H9 (cell line): ENCODE measurements around the gene BFSP2. TPM values are rescaled to one million over a fixed set of nuclear protein-coding genes. Genes with fewer than 3 reads are reported as not detected.

Source experiments
- DNase-seq: peaks from one replicate; pipeline ENCODE4 v3.0.0-alpha.2; 2017
- H2AFZ ChIP-seq: one replicate; pipeline ENCODE4 v1.6.1; 2013; ENCODE audit warnings: mild to moderate bottlenecking, low read length, control low read depth, moderate library complexity
- H2AK5ac ChIP-seq: 2 replicates; pipeline ENCODE4 v1.6.1; 2013; ENCODE audit warnings: low read length, control low read depth, mixed read lengths; ENCODE audit not compliant: insufficient read length
- H2BK120ac ChIP-seq: one replicate; pipeline ENCODE4 v1.6.1; 2013; ENCODE audit warnings: low read depth, mild to moderate bottlenecking, low read length, control low read depth, inconsistent platforms; ENCODE audit not compliant: poor library complexity, severe bottlenecking
- H2BK12ac ChIP-seq: 2 replicates; pipeline ENCODE4 v1.6.1; 2013; ENCODE audit warnings: low read length, control low read depth, mixed read lengths, low read depth; ENCODE audit not compliant: insufficient read length
- H2BK15ac ChIP-seq: 2 replicates; pipeline ENCODE4 v1.6.1; 2013; ENCODE audit warnings: low read depth, low read length, control low read depth
- H2BK20ac ChIP-seq: one replicate; pipeline ENCODE4 v1.6.1; 2013; ENCODE audit warnings: low read depth, mild to moderate bottlenecking, low read length, control low read depth, inconsistent platforms; ENCODE audit not compliant: poor library complexity, severe bottlenecking
- H2BK5ac ChIP-seq: 2 replicates; pipeline ENCODE4 v1.6.1; 2013; ENCODE audit warnings: low read length, control low read depth, mixed read lengths; ENCODE audit not compliant: insufficient read length
- H3K14ac ChIP-seq: 2 replicates; pipeline ENCODE4 v1.6.1; 2013; ENCODE audit warnings: low read length, control low read depth; ENCODE audit not compliant: insufficient read depth
- H3K18ac ChIP-seq: 2 replicates; pipeline ENCODE4 v1.6.1; 2013; ENCODE audit warnings: low read depth, mild to moderate bottlenecking, mixed read lengths, low read length, control low read depth; ENCODE audit not compliant: insufficient read length
- H3K23ac ChIP-seq: 2 replicates; pipeline ENCODE4 v1.6.1; 2013; ENCODE audit warnings: low read length, control low read depth, mixed read lengths, low read depth; ENCODE audit not compliant: insufficient read length
- H3K23me2 ChIP-seq: 2 replicates; pipeline ENCODE4 v1.6.1; 2013; ENCODE audit warnings: low read depth, mild to moderate bottlenecking, mixed read lengths, low read length, control low read depth; ENCODE audit not compliant: insufficient read length, poor library complexity, severe bottlenecking
- H3K27ac ChIP-seq: 2 replicates; pipeline ENCODE4 v1.5.1; 2013; ENCODE audit warnings: low read length, control low read depth, mixed read lengths, low read depth; ENCODE audit not compliant: insufficient read length
- H3K27me3 ChIP-seq: 2 replicates; pipeline ENCODE4 v1.6.1; 2013; ENCODE audit warnings: low read length, control low read depth, inconsistent platforms; ENCODE audit not compliant: insufficient read depth
- H3K4ac ChIP-seq: 2 replicates; pipeline ENCODE4 v1.6.1; 2013; ENCODE audit warnings: low read depth, mild to moderate bottlenecking, control low read depth, inconsistent platforms, low read length, moderate library complexity
- H3K4me1 ChIP-seq: 2 replicates; pipeline ENCODE4 v1.6.1; 2013; ENCODE audit warnings: low read length, control low read depth, inconsistent platforms; ENCODE audit not compliant: insufficient read depth
- H3K4me2 ChIP-seq: 2 replicates; pipeline ENCODE4 v1.6.1; 2013; ENCODE audit warnings: low read length, control low read depth, mixed read lengths; ENCODE audit not compliant: insufficient read length, insufficient read depth
- H3K56ac ChIP-seq: 2 replicates; pipeline ENCODE4 v1.6.1; 2013; ENCODE audit warnings: low read depth, mild to moderate bottlenecking, mixed read lengths, low read length, control low read depth; ENCODE audit not compliant: insufficient read length
- H3K79me1 ChIP-seq: 2 replicates; pipeline ENCODE4 v1.6.1; 2013; ENCODE audit warnings: low read depth, mild to moderate bottlenecking, moderate library complexity, low read length, control low read depth, inconsistent platforms; ENCODE audit not compliant: insufficient read depth, poor library complexity, severe bottlenecking
- H3K79me2 ChIP-seq: 2 replicates; pipeline ENCODE4 v1.6.1; 2013; ENCODE audit warnings: low read length, control low read depth, inconsistent platforms; ENCODE audit not compliant: insufficient read depth
- H3K9ac ChIP-seq: 2 replicates; pipeline ENCODE4 v1.6.1; 2013; ENCODE audit warnings: low read length, control low read depth, mixed read lengths; ENCODE audit not compliant: insufficient read length; ENCODE audit errors: extremely low read depth
- H3K9me3 ChIP-seq: one replicate; pipeline ENCODE4 v1.6.1; 2013; ENCODE audit warnings: low read depth, low read length, inconsistent platforms; ENCODE audit not compliant: control insufficient read depth
- H3T11ph ChIP-seq: one replicate; pipeline ENCODE4 v1.6.1; 2013; ENCODE audit warnings: mild to moderate bottlenecking, low read length, control low read depth, inconsistent platforms
- H4K20me1 ChIP-seq: one replicate; pipeline ENCODE4 v1.6.1; 2013; ENCODE audit not compliant: control insufficient read depth, insufficient read length, insufficient read depth
- H4K5ac ChIP-seq: 2 replicates; pipeline ENCODE4 v1.6.1; 2013; ENCODE audit warnings: low read depth, mild to moderate bottlenecking, mixed read lengths, low read length, control low read depth; ENCODE audit not compliant: insufficient read length
- H4K8ac ChIP-seq: replicated peaks from 2 replicates; pipeline ENCODE4 v1.6.1; 2013; ENCODE audit warnings: low read length, control low read depth, mixed read lengths, low read depth; ENCODE audit not compliant: insufficient read length
- H4K91ac ChIP-seq: 2 replicates; pipeline ENCODE4 v1.6.1; 2013; ENCODE audit warnings: low read depth, mild to moderate bottlenecking, moderate library complexity, mixed read lengths, low read length, control low read depth; ENCODE audit not compliant: insufficient read length
- H3K27ac Mint-ChIP-seq, 3 experiments: 2 replicates in 2 of 3; 3 replicates in 1 of 3; pipeline ENCODE4 v1.8.0; 2020 to 2021; ENCODE audit warnings: mixed read lengths in 3 of 3, mild to moderate bottlenecking in 1 of 3, moderate library complexity in 1 of 3
- H3K27me3 Mint-ChIP-seq: 2 replicates; pipeline ENCODE4 v1.8.0; 2021; ENCODE audit warnings: low read depth, mild to moderate bottlenecking, moderate library complexity, mixed read lengths
- H3K36me3 Mint-ChIP-seq, 3 experiments: 2 replicates in 2 of 3; 3 replicates in 1 of 3; pipeline ENCODE4 v1.8.0; 2020 to 2021; ENCODE audit warnings: low read depth in 3 of 3, mixed read lengths in 3 of 3; ENCODE audit not compliant: insufficient read depth in 1 of 3
- H3K4me1 Mint-ChIP-seq, 2 experiments: 2 replicates each; pipeline ENCODE4 v1.8.0; 2020; ENCODE audit warnings: mixed read lengths in 2 of 2
- H3K4me3 Mint-ChIP-seq, 2 experiments: 2 replicates in 1 of 2; 3 replicates in 1 of 2; pipeline ENCODE4 v1.8.0; 2020 to 2021; ENCODE audit warnings: mild to moderate bottlenecking in 2 of 2, mixed read lengths in 2 of 2, moderate library complexity in 1 of 2
- H3K9me3 Mint-ChIP-seq, 2 experiments: 2 replicates in 1 of 2; 3 replicates in 1 of 2; pipeline ENCODE4 v1.8.0; 2020; ENCODE audit warnings: mild to moderate bottlenecking in 2 of 2, mixed read lengths in 2 of 2, moderate library complexity in 1 of 2
- CTCF ChIP-seq: fragments of 200-600 bp; sonication (generic); conservative IDR thresholded peaks from 3 replicates; pipeline ENCODE4 v1.8.0; 2021; ENCODE audit warnings: antibody characterized with exemption, mild to moderate bottlenecking
- WGBS: extraction: QIAGEN DNeasy Blood & Tissue Kit; methylation state at CpG from one replicate; pipeline ENCODE4 v1.1.7; 2013; ENCODE audit warnings: missing lambda C conversion rate, low lambda C conversion rate, mixed read lengths; ENCODE audit not compliant: insufficient read length; ENCODE audit errors: extremely low coverage; 5-methylcytosine and 5-hydroxymethylcytosine counted together
- total RNA-seq: library from RNA; stranded (reverse); gene quantifications from 2 replicates; pipeline ENCODE4 v1.2.1, GENCODE V29; 2021

The BFSP2 gene
- total RNA-seq, 1 experiment from 2014 or later = not detected

GRCh38 chr3:133505813-133506212, 106.0 kb downstream of the BFSP2 start:
- Histone ChIP-seq H3K4me1 (no peaks in the 10 kb centered on the region), H3K18ac (no peak overlapping the region), H3K27ac (no peak overlapping the region), H2BK5ac (no peak overlapping the region), H2BK120ac (no peak overlapping the region), H2BK12ac (no peak overlapping the region), H4K8ac (no peak overlapping the region), H3K79me1 (no peaks in the 10 kb centered on the region), H2AFZ (no peak overlapping the region), H4K20me1 (no peaks in the 10 kb centered on the region), H3K14ac (no peak overlapping the region), H3K27me3 (no peaks in the 10 kb centered on the region), H2BK15ac (no peak overlapping the region), H3K23ac (no peak overlapping the region), H3K9ac (no peak overlapping the region), H4K91ac (no peak overlapping the region), H4K5ac (no peak overlapping the region), H2BK20ac (no peak overlapping the region), H2AK5ac (no peak overlapping the region), H3K56ac (no peak overlapping the region), H3K79me2 (no peaks in the 10 kb centered on the region), H3K4me2 (no peak overlapping the region), H3K4ac (no peak overlapping the region), H3T11ph (no peak overlapping the region), H3K23me2 (no peaks in the 10 kb centered on the region), H3K9me3 (no peaks in the 10 kb centered on the region)
- DNase-seq = no peak
- no peaks in the 10 kb centered on the region for H3K27me3 Mint-ChIP-seq
- H3K4me1 Mint-ChIP-seq = peaks cover 0 to 2% of the 10 kb centered on the region in 2 experiments; a peak in 1 of 4 replicates
- no peak overlapping the region for H3K27ac Mint-ChIP-seq
- no peak overlapping the region for H3K4me3 Mint-ChIP-seq
- TF ChIP-seq CTCF = no peak
- H3K9me3 Mint-ChIP-seq = peaks cover 0 to 3% of the 10 kb centered on the region in 2 experiments; a peak in 1 of 5 replicates
- H3K36me3 Mint-ChIP-seq = no peaks in the 10 kb centered on the region
- WGBS = no CpG with 5 or more reads among the region's 3 CpGs
